Stimulated activated CD4-positive, alpha-beta T cell treated with anti-CD3 and anti-CD28 coated beads, Interleukin-12 subunit alpha, Interleukin-12 subunit beta, amount 100 ng/mL, for 4 hours (primary cell): ENCODE data around the gene PTPRM.

Experiments used
- DNase-seq: peaks from one replicate; pipeline ENCODE4 v3.0.0-alpha.2; 2020

The PTPRM gene

DNA sequence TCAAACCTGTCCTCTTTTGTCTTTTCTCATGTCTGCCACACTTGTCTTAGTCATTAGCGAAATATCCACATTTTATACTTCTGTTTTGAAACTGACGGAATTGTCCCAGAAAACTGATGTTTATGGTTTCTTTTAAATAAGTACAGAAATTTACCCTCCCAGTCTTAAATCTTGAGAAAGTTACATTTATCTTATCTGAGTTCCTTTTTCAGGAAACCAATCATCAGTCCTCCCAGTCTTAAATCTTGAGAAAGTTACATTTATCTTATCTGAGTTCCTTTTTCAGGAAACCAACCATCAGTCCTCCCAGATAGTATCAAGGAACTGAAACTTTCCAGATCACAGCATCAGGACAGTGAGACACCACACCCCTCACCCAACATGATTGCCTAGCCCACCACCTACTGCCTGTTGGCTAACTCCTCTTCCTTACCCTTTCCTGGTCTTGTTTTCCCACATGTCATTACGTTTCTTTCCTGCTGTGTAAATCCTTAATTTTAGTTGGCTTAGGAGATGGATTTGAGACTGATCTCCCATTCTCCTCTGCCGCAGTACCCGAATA lies 247.7 kb downstream of the PTPRM start:
- no peak for DNase-seq

DNA sequence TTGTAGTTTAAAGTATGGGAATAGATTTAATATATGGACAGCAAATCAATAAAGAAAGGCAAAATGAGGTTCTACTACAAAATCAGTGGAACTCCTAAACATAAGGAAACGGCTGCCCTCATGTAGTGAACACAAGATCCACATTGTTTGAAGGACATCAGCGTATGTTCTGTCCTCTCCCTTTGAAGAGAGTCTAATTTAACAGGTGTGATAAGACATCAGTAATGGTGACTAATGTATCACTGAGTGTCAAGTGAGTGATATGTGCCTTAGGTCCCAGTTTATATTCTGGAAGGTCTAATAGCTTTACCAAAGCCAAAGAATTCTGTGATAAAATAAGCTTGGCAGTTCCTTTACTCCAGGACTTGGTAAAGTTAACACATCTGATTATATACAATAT lies 248.7 kb downstream of the PTPRM start:
- DNase-seq: no peak

DNA sequence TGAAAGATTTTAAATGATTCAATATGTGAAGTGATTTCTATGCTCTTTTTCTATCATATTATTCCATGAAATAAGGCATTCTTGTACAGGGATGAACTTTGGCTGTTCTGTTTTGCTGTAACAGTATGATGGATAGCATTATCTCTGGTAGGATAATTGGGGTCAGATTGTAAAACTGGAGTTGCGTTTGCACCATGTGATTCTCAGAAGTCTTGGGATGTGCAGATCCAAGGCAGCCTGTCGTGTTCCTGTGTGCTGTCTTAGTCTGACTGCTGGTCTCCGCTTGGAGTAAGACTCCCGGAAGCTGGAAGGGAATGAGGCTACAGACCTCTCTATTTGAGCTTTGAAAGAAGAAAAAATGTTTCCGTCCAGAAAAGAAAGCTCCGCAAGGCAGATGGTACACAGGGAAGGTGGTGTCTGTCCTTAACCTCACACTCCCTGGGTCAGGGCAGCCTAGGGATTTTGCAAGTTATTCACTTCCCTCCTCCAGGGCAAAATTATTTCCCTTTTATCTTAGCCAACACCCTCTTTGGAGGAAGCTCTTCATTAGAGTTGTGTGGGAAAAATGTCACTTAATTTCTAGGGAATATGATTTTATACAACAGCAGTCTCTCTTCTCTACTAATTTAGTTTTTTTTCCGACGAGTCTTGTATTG lies 250.6 kb downstream of the PTPRM start:
- no peak for DNase-seq

DNA sequence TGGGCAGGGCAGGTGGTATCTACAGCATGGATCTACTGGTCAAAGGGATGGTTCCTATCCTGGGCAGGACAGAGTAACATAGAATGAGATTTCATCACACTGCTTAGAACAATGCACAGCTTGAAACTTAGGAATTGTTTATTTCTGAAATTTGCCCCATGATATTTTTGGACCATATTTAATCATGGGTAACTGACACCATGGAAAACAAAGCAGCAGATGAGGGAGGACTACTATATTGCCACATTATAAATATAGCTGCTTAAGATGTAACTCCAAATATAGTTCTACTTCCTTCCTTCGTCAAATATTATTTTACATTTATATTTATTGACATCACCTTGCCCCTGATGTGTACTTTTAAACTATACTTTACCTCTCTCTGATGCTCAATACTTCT lies 254.7 kb downstream of the PTPRM start:
- no peak for DNase-seq

DNA sequence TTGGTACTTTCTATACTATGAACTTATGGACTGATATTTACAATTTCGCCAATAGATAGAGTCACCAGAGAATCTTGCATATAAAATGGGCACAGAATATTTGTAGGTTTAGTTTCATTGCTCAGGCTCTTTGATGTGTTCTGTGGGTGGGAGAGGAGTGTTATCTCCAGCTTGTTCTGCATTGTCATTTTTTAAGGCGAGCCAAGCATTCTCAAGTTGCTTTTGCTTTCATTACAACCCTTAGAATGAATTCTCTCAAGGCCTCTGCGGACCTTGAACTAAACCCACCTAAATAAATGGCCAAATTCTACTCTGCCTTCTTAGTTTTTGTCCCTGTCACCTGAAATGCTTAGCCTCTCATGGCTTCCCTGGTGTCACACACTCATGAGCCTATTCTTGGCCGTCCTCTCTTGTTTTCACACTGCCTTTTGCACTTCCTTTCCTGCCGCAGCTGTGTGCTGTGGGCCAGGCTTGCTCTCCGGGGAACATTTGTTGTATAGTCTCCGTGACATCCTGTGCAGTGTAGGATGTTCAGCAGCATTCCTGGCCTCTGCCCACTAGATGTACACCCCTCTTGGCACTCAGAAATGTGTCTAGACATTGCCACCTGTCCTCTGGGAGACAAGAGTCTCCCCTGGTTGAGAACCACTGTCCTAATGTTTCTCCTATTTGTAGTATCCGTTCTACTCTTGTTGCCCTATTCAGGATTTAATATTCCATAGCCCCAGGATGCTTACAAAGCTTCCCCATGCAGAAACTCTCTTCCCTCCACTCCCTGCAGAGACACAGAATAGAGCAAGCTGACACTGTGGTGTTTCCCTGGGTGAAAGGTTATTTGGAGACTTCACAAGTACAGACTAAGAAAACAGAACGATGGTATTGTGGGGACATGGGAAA lies 255.6 kb downstream of the PTPRM start:
- DNase-seq: no peak

DNA sequence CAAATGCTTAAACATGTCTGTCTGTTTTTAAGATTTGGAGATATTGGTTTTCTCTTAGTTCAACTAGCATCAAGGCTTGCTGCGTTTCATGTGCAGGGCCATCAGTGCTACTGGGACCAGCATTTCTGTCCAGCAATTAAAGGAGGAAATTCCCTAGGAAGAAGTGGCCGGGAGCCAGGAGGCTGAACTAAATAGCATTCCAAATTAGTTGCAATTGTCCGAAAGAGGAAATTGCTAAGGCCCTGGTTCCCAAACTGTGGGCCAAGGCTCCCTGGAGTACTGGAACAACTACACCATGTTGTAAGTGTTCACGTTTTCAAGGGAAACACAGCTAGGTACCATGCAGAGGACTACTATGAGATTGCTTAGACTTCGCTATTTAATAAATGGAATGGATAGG lies 257.9 kb downstream of the PTPRM start:
- DNase-seq: no peak

DNA sequence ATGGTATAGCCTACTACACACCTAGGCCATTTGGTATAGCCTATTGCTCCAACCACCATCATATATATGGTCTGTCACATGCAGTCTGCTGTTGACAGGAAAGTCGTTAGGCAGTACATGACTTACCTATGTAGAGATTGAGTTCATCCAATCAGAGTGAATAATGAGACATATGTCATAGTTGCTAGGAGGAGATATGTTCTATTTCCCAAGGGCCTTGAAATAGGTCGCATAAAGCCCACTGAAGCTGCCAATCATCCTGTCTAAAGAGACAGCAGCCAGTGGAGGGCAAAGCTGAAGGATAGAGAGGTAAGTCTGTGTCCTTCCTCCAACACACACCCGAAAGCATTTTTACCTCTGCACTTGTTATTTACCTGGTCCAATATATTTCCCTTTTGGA lies 263.4 kb downstream of the PTPRM start:
- no peak for DNase-seq

DNA sequence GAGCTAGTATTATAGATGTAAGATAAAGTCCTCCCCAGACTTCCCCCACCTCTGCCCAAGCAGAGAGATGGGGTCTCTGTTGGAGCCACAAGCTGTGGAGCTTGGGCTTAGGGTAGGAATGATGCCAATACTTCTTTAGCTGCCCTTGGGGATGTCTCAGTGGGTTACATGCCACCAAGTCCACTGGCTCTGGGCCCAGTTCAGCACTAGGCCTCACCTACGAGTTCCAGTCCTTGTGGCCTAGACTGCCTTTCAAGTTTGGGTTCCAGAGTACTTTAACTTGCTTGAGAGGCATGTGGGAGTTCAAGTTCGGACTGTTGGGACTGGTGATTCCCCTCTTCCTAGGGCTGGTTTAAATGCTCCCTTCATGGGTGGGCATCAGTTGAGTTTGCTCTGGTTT lies 272.4 kb downstream of the PTPRM start:
- DNase-seq: no peak

DNA sequence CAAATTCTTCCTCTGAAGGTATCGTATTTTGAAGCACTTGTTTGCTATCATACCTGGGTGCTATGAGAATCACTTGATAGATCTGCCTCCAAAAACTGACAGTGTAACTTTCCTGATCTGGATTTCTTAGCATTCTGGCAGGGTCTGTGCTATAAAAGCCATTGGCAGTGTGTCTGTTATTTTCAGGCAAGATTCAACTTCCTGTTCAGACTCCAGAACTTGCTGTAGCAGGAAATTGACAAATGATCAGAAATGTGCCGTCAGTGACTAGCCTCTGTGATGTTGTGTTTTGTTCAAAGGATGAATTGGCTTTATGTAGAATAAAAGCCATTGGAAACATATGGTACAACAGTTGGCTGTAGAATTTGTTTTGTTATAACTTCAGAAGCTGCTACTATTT lies 273.3 kb downstream of the PTPRM start:
- no peak for DNase-seq

DNA sequence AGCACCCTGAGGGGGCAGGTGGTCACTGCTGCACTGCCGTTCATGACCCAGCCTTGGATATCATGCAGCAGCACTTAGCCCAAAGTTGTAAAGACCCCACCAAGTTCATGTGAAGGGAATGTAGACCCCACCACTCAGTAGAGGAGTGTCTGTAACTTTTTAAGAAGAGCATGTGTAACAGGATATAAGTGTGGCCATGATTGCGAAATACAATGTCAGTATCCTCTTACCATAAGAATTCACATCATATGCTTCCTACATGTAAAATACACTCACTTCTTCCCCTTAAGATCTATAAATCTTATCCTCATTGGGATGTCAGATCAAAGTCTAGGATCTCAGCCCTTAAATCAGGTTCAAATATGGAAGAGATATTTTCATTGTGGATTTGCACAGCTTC lies 276.9 kb downstream of the PTPRM start:
- DNase-seq: no peak

DNA sequence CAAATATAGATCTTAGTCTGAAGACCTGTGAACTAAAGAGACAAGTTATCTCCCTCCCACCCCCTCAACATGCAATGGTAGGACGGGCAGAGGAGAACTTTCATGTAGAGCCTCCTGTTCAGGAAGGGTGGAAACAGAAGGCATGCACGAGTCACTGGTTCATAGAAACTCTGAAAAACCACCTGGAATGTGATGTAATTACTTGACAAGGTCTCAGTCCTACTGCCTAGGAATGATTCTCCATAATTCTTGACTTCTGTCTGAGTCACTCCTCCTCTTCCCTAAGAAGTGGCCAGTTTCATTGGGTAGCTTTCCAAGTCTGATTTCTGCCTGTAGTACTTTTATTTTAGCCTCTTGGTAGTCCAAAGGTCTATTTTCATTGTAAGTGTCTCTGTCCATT lies 277.3 kb downstream of the PTPRM start:
- DNase-seq: no peak

DNA sequence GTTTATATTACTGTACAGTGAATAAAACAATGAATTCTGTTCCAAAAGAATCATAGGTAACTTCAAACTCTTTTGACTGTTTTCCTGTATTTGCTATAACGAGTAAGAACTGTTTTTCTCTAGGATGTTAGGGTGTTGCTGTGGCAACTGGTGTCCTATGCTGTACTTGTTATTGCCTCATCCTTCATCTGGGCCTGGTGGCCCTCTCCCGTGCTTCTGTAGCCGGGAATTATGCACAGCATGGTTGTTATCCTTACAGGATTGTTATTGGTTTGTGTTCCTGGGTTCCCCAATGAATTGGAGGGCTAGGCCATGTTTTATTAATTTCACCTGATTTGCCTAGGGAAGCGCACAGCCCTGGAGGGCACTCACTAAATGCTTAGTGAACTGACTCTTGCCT lies 279.2 kb downstream of the PTPRM start:
- DNase-seq: no peak

DNA sequence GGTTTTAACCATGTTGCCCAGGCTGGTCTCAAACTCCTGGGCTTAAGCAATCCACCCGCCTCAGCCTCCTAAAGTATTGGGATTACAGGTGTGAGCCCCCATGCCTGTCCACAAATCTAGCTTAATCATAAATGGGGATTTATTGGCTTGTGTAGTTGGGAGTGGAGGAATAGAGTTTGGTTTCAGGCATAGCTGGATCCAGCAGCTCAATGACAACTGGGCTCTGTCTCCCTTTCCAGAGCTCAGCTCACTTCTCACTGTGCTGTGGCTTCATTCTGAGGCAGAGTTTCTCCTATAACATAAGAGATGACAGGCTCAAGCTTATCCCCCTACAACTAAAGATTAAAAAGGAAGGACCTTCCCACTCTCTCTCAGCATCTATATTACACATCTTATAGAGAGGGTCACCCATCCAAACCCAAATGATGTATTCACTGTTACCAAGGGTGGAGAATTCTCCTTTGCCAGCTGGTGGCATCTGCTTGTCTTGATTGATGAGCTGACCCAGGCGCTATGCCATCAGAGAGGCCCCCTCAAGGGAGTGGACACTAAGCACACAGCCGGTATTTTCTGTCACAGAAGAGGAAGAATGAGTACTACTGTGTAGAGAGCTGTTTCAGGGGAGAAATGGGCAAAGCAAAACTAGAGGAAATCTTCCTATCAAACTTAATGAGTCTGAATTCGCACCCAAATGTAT lies 280.4 kb downstream of the PTPRM start:
- no peak for DNase-seq

DNA sequence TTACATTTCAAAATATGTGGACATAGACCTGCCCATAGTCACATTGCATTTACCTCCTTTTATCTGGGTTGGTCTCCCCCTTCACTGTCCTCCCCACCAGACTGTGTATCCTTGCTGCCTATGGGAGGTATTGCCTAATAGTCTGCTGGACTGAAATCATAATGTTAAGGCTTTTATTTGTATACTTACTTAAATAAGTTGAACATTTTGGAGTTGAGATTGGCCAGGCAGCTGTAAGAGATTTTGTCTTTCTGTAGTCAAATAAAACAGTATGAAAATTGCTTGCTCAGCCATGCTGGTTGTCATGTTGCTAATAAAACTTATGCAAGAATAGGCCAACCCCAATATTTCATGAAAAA lies 280.9 kb downstream of the PTPRM start:
- DNase-seq: no peak

DNA sequence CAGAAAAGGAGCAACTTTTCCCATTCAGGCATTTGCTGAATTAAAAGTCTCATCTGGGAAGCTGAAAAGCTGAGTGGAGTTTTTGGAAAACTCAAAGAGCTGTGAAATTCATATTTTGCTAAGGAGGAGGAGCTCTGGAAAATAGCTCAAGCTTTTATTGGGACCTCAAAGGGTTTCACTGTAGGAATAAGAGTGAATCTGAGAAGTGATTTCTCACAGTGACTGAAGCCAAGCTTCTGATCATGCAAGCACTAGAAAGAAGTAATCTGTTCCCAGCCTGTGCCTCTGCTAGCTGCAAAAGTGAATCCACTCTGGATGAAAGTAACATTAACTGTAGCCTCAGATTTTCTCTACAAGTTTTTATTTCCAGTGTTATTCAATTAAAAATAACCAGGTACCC lies 283.3 kb downstream of the PTPRM start:
- DNase-seq: no peak

DNA sequence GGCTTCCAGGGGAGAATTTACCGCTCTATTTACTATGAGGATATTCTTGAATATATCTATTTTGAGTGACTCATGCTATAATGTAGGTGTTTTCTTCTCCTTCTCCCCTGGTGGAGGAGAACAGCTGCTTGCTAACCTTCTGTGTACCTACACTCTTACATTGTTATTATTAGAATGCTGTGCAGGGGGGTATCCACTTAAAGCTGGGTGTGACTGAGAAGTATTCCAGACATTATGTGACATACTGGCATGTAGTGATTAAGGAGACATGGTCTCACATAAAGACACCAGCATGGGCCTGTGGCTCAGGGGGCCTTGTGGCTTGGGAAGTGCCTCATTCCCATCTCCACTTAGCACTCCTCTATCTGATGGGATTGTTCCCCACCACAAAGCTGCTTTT lies 287.9 kb downstream of the PTPRM start:
- no peak for DNase-seq

DNA sequence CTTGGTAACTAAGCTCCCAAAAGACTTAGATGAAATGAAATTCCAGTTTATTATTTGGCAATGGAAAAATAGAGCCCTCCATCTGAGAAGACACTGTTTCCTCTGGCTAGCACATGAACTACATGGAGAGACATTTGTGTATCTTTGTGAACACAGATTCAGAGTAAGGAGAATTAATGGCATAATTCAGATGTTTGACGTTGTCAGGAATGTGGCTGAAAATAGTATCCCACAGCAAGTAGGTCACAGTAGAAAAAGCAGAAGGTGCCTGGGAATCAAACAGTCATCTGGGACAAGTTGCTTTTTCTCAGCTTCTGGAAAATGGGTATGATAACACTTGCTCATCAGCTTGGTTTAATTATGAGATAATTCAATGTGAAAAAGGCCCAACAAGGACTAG lies 288.6 kb downstream of the PTPRM start:
- DNase-seq: no peak

DNA sequence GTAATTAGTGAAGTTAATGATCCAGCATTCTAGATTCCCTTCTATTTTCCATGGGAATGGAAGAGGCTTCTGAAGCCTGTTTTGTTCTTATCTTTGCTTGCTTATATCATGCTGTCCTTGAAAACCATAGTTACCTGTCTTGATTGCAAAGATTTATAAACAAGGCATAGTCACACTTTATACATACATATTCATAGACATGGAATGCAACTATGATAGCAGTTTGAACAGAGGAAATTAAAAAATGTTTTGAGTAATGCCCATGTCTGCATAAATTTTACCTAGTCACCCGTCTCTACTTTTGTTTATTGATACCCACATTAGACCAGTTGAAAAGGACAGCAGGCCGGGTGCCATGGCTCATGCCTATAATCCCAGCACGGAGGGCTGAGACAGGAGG lies 289.0 kb downstream of the PTPRM start:
- DNase-seq: no peak

DNA sequence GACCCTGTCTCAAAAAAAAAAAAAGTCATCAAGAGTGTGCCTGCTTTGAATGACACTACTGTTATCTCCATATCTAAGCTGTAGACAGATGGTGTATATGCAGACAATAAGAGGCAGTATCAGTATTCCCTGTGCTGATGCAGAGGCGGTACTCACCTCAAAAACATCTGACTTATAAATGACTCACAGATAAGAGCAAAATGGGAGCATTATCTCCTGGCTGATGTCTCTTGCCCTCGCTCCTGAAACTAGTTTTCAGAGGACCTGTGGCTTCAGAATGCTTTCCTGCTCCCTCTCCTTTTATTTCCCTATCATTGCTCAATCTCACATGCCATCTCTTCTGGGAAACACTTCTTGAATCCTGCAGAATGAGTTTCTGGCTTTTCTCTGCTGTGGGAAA lies 289.6 kb downstream of the PTPRM start:
- DNase-seq: no peak

DNA sequence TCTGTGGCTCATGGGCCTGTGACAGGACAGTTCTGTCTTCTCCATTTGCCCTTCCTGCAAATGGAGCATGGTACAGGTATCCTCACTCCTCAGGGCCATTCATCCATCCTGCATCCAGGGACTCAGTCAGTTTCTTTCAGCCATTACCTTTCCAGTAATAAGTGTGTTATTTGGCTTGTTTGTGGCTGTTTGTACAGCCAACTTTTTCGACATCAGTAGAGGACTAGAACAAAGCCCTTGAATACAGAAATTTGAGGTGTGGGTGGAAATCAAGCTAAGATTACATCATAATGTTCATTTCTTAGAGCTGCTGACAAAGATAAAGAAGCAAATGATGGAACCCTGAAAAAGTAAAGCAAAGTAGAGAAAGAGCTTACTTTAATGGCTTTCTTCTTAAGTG lies 290.4 kb downstream of the PTPRM start:
- DNase-seq: no peak

DNA sequence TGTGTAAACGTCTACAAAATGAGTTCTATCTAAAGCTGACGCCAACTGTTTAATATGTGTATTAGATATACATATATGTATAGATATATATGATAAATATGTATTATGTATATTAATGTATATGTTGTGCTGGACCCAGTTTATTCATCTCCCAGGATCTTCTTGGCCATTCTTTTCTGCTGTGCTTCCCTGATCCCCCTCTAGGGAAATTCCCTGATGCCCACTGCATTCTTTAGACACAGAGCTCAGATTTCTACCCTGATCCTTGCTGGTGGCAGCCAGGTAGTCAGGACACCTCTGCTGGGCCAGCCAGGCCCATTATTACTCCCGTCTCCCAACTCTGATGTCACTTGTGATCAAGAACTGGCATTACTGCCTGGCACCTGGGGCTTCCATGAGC lies 292.0 kb downstream of the PTPRM start:
- DNase-seq: no peak

DNA sequence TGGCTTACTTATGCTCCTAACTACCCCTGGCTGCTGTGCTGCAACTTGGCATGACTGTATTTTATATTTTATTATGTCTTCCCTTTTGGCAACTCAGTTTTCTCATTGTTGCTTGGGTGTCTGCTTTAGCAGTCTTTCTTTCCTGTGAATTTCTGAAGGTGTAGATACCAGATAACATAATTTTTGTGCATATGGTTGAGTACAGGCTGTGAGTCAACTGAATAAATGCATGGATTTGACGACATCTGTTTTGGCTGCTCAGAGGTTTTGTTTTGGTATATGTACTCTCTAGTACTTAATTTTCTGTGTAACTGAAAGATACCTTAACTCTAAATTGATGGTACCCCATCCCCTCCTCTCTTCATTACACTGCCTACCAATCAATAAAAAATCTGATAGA lies 303.1 kb downstream of the PTPRM start:
- no peak for DNase-seq

DNA sequence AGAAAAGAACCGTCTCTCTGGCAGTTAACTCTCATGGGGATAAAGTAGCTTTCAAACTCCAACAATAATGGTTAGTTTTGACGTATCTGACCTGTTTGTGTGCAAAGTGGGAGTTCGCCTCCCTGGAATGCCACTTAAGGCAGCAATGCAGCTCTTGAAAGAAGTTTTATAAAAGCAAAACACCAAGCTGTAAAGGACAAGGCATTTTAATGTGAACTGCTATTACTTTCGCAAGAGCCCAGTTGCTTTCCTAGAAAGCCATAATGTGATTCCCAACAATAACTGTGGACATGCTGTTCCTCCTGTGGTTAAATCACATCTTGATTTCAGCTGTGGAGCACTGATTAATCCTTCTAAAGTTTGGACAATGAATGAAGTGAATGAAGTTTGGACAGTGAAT lies 303.7 kb downstream of the PTPRM start:
- DNase-seq: no peak
